ENCODE results near the gene BAG1.
A peak's percentile ranks its signal among the peaks of the same experiment; 100 is the strongest.

DNA sequence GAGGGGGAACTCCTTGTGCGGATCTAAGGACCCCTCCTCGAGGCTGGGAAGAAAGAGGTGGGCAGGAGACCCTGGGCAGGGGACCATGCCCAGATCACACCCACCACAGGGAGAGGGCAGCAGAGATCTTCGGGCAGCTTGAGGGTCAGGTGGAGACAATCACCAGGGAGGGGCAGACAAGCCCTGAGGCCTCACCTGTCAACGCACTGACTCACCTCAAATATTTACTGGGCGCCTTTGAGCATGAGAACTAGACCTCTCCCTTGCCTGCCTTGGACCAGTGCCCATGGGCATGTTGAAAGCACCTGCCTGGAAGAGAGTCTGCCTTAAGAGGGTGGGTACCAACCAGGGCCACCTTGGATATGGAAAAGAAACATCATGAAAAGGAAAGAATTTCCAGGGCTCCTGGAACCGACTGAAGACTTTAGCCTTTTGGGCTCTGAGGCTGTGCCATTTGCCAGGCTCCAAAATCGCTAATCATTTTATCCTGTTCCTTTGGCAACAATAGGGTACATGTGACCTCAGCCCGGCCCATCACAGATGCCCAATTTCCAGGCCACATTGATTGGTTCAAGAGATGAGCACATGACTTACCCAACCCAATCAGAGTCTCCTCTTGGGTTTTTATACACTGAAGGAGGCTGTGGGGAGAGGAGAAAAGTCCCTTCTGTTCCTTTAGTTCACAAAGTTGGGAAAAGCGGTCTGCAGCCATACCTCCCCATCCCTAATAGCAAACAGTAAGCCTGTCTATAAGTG, 35.0 kb downstream of the BAG1 start:
- TF ChIP-seq, protein P1, sequence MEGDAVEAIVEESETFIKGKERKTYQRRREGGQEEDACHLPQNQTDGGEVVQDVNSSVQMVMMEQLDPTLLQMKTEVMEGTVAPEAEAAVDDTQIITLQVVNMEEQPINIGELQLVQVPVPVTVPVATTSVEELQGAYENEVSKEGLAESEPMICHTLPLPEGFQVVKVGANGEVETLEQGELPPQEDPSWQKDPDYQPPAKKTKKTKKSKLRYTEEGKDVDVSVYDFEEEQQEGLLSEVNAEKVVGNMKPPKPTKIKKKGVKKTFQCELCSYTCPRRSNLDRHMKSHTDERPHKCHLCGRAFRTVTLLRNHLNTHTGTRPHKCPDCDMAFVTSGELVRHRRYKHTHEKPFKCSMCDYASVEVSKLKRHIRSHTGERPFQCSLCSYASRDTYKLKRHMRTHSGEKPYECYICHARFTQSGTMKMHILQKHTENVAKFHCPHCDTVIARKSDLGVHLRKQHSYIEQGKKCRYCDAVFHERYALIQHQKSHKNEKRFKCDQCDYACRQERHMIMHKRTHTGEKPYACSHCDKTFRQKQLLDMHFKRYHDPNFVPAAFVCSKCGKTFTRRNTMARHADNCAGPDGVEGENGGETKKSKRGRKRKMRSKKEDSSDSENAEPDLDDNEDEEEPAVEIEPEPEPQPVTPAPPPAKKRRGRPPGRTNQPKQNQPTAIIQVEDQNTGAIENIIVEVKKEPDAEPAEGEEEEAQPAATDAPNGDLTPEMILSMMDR (conservative IDR thresholded peaks at IDR 0.05; ENCODE audit: low read depth, low read length): peak; percentile 93
- no peak for TF ChIP-seq EZH2 (IDR thresholded peaks at IDR 0.05; ENCODE audit: low read length, unreplicated experiment)
